GM18517 (cell line): ENCODE measurements around the gene ACOT11.

Experiments used
- ATAC-seq: cut with Tn5 transposase; IDR thresholded peaks from one replicate; pipeline ENCODE4 v1.9.1; 2021; ENCODE audit warnings: mild to moderate bottlenecking, moderate library complexity; ENCODE audit not compliant: unreplicated experiment

ACOT11 gene

DNA sequence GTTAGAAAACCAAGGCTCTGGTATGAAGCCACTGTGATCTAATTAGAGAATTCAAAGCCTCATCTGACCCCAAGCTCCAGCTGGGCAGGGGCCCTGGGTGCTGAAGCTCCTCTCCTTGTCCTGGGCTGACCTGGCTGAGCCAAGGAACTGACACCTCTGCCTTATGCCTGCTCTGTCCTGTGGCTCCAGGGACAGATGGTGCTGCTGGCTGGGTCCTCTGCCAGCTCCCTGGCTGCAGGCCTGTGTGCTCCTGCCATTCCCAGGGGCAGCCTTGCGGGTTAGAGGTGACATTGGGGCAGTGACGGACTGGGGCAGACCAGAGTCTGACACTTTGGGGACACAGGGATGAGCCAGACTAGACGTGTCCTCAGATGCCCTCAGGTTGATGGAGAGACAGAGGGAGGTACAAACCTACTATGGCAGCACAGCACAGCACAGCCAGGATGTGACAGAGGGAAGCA lies 11.8 kb downstream of the ACOT11 start:
- ATAC-seq = no peak

GRCh38 chr1:54564312-54565112 lies 16.5 kb downstream of the ACOT11 start:
- ATAC-seq = no peak

DNA sequence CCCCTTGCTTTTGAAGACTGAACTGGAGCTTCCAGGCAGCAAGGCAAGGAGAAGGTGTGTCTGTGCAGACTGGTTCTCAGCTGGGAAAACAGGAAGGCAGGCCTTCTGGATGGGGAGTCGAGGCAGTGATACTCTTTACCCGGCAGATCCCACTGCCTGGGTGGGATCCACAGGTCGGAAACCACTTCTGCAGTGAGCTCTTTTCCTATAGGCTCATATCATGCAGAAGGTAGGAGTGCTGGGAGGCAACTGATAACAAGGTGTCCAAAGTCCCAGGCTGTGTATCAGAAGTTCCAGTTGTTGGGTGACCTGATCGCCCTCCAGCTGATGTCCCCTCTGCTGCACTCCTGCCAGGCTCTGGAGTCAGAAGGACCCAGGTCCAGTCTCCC lies 17.1 kb downstream of the ACOT11 start:
- ATAC-seq = no peak

GRCh38 chr1:54566438-54567141 lies 18.6 kb downstream of the ACOT11 start:
- no peak for ATAC-seq

GRCh38 chr1:54567961-54568360 lies 19.9 kb downstream of the ACOT11 start:
- ATAC-seq = no peak

GRCh38 chr1:54569339-54569738 lies 21.3 kb downstream of the ACOT11 start:
- no peak for ATAC-seq

- no peak for ATAC-seq
These were observed 22.1 kb downstream of the ACOT11 start for GRCh38 chr1:54570161-54570560.

DNA sequence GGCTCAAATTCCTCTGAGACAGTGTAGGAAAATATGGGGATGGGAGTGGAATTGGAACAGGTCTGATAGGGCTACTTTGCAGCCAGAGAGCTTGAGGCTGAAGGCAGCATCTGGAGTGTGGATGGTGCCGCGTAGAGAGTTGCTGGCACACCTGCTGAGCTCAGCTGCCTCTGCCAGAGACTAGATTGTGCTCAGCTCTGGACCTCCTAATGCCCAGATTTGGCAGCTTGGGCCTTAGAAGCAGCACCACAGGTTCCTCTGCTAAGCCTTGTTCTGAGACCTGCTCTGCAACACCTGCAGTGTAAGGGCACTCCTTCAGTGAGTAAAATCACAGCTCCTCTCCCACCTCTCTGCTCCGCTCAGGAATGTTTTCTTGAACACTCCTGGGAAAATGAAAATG lies 23.3 kb downstream of the ACOT11 start:
- ATAC-seq = no peak

GRCh38 chr1:54571803-54572541 lies 23.9 kb downstream of the ACOT11 start:
- no peak for ATAC-seq

DNA sequence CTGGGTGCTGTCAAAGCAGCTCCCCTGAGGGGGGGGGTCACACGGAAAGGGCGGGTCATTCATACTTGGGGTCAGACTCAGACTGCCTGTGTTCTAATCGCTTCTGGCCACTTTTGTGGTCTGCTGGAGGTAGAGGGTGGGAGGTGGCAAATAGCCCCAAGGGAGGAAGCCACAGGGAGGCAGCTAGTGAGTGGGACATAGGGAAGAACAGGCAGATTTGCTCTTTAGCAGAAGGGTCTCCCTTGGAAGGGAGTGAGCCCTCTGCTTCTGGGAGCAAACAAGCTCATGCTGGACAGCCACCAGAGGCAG lies 24.5 kb downstream of the ACOT11 start:
- ATAC-seq = no peak

DNA sequence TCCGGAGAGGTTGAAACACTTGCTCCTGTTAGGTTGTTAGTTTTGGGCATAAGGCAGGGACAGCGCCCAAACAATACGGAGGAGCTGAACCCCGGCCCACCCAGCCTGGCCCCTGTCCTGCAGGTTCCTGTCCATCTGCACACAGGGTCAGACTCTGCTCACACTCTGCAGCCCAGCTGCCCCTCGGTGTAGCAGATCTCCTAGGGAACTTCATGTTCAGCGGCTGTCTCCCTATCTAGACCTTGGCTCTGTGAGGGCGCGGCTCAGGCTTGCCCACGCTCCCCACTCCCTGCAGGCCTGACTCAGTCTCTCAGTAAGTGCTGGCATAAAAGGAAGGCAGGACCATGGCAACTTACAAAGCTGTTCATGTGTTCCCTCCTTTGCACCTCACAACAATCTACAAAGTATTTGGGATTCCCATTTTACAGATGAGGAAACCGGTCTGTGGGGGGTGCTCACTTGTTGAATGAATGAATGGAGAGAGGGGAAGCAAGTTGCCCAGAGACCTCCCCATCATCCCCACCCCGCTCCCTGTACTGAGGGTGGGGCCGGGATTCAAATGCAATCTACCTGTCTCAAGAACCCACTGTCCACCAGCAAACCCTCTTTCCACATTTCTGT lies 26.2 kb downstream of the ACOT11 start:
- ATAC-seq = no peak

DNA sequence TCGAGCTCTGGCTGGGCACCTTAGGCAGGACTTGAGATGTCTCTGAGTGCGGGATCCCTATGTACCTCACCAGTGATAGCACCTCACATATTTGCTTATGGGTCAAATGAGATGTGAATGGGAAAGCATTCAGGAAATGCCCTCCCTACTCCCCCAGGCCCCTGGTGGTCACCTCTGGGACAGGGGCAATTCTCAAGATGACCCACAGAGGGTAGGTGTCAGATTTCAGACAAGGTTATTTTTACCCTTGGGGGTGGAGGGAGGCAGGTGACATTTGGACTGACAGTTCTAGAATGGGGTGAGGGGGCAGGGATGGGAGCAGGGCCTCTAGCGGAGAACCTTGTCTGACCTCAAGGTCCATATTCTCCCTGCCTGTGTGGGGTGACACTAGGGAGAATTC lies 27.1 kb downstream of the ACOT11 start:
- ATAC-seq = no peak

DNA sequence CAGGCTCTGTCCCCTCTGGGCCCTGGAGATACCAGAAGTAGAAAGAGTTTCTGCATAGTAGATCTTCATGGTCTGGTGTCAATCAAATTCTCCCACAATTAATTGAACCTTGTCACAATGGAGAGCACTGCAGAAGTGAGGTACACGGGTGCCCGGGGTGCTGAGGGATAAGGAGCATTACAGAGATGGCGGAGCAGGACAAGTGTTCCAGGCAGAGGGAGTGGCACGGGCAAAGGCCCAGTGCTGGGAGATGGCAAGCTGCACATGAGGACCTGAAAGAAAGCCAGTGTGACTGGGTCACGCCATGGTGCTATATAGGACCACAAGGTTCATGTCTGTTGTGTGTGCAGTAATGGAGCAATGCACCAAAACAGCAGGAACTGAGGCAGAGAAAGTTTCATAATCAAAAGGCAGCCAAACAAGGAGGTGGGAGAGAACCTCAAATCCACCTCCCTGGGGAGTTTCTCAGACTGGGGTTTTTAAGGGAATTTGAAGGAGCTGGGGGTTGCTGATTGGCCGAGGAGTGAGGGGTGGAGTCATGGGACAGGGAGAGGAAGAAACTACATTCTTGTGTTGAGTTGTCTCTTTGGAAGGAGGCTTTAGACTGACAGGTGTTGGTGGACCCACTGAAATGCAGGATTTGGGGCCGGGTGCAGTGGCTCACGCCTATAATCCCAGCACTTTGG lies 27.7 kb downstream of the ACOT11 start:
- ATAC-seq = no peak

DNA sequence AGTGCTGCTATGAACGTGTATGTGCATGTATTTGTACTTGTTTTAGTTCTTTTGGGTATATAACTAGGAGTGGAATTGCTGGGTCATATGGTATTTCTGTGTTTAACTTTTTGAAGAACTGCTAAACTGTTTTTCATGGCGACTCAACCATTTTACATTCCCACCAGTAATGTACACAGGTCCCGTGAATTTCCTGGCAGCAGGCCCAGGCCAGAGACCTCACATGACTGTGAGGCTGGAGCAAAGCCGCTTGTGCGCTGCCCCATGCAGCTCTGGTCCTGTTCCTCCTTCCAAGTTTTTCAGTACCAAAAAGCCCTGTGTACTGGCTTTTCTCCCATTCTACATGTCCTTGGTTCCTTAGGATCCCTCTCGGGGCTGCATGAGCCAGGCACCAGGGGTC lies 29.6 kb downstream of the ACOT11 start:
- ATAC-seq = no peak

DNA sequence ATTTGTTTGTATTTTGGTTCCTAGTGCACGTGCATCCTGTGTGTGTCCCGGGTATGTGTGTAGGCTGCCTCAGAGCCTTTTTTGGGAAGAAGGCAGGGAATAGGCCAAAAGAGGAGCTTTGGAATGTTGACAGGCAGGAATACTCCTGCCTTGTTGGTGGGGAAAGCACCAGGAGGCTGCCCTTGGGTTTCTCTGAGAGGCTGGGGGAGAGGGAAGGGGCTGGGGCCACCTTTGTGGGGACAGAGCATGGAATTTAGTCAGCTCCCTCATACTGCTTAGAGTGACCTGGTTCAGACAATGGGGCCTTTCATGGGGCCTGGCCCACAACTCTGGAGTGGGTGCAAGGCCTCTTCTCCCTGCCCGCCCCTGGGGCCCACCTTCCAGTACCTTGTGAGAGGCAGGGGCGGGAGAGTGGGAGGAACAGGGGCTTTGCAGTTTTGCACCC lies 31.3 kb downstream of the ACOT11 start:
- ATAC-seq = no peak

GRCh38 chr1:54580856-54581550 lies 33.0 kb downstream of the ACOT11 start:
- no peak for ATAC-seq

GRCh38 chr1:54581621-54582035 lies 33.6 kb downstream of the ACOT11 start:
- no peak for ATAC-seq

GRCh38 chr1:54582566-54583306 lies 34.7 kb downstream of the ACOT11 start:
- ATAC-seq = no peak

GRCh38 chr1:54583307-54583686 lies 35.3 kb downstream of the ACOT11 start:
- ATAC-seq = no peak
